ENCODE results near the gene DFFA.
"Not testable (repeated sequence)": the region's sequence is repeated elsewhere in the genome, so short reads cannot be mapped to it uniquely, and the experiment has no call there.

Gene DFFA

DNA sequence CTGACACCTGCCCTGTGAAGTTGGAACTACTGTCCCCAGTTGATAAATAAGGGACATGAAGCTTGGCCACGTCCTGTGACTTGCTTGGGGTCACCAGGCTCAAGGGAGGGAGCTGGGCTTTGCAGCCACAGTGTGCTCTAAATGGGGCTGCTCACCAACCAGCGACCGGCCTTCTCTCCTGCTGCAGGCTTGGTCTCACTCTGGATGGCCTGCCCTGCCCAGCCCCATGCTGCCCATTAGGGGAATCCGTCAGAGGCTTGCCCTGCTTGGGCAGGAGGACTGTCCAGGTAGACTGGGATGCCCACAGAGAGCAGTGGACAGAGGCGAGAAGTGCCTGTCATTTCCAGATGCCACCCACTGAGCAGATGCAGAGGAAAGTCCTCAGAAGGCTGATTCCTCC, 43.3 kb downstream of the DFFA start:
- no peak for DNase-seq (ENCODE audit: low spot score)

DNA sequence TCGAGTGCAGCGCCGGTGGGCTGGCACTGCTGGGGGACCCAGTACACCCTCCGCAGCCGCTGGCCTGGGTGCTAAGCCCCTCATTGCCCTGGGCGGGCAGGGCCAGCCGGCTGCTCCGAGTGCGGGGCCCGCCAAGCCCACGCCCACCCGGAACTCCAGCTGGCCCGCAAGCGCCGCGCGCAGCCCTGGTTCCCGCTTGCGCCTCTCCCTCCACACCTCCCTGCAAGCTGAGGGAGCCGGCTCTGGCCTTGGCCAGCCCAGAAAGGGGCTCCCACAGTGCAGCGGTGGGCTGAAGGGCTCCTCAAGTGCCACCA, 45.8 kb downstream of the DFFA start:
- DNase-seq (ENCODE audit: low spot score), result not testable (repeated sequence)

DNA sequence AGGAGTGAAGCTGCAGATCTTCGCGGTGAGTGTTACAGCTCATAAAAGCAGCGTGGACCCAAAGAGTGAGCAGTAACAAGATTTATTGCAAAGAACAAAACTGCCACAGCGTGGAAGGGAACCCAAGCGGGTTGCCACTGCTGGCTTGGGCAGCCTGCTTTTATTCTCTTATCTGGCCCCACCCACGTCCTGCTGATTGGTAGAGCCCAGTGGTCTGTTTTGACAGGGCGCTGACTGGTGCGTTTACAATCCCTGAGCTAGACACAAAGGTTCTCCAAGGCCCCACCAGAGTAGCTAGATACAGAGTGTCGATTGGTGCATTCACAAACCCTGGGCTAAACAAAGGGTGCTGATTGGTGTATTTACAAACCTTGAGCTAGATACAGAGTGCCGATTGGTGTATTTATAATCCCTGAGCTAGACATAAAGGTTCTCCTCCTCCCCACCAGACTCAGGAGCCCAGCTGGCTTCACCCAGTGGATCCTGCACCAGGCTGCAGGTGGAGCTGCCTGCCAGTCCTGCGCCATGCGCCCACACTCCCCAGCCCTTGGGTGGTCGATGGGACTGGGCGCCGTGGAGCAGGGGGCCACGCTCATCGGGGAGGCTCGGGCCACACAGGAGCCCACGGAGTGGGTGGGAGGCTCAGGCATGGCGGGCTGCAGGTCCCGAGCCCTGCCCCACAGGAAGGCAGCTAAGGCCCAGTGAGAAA, 46.3 kb downstream of the DFFA start:
- DNase-seq (ENCODE audit: low spot score), result not testable (repeated sequence)

DNA sequence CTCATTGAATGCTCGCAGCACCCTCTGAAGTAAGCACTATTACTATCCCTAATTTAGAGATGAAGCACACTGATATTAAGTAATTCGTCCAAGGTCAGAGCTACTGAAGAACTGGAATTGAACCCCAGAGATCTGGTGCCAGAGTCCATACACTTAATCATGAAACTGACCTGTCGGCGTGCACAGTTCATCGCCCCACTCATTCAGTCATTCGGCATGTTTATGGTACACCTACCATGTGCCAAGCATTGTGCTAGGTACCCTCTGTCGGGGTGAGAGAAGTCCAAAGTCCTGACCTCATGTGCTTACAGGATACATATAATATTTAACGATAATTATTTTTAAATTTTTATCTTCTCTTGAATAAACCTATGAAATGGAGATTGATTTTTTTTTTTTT, 47.7 kb downstream of the DFFA start:
- no peak for DNase-seq (ENCODE audit: low spot score)

DNA sequence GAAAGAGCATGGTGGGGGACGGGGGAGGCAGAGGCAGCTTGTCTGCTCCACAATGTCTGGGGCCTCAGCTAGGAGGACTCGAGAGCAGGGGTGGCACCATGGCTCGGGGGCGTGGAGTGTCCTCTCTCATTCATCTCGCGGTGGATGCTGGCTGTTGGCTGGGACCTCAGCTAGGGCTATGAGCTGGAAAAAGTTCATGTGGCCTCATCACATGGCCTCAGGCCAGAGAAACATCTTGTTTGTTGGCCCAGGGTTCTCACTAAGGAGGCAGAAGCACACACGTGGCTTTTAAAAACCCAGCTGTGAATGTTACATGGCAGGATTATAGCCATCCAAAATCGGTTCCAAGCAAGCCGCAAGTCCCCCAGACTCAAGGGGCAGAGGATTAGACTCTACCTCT, 48.3 kb downstream of the DFFA start:
- DNase-seq (ENCODE audit: low spot score), result no peak

DNA sequence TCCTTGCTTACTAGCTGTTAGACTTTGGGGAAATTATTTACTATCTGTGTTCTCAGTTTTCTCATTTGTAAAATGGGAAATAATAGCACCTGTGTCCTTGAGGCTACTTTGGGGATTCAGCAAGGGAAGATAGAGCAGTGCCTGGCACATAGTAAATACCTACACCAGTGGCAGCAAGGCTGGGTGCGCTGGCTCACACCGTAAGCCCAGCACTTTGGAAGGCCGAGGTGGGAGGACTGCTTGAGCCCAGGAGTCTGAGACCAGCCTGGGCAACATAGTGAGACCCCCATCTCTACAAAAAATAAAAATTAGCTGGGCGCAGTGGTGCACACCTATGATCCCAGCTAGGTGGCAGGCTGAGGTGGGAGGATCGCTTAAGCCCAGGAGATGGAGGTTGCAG, 50.7 kb downstream of the DFFA start:
- no peak for DNase-seq (ENCODE audit: low spot score)

DNA sequence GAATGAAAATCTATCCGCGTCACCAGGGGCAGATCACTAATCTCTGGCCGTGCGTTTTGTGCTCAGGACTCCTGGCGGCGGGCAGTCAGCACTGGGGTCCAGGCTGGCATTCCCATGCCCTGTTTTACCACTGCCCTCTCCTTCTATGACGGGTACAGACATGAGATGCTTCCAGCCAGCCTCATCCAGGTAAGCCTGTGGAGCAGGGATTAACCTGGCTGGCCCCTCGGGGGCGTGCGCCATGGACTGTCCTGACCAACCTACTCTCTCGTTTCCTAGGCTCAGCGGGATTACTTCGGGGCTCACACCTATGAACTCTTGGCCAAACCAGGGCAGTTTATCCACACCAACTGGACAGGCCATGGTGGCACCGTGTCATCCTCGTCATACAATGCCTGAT, 53.0 kb downstream of the DFFA start:
- DNase-seq (ENCODE audit: low spot score), result no peak

DNA sequence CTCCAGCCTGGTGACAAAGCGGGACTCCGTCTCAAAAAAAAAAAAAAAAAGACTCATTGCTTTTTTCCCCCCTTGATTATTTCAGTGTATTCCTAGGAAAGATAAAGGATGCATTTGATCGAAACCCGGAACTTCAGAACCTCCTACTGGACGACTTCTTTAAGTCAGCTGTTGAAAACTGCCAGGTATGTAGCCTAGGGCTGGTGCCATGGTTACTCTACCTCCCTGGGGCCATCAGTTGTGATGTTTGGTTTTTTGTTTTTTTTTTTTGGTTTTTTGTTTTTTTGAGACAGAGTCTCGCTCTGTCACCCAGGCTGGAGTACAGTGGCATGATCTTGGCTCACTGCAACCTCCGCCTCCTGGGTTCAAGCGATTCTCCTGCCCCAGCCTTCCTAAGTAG, 53.6 kb downstream of the DFFA start:
- not testable (repeated sequence) for DNase-seq (ENCODE audit: low spot score)

DNA sequence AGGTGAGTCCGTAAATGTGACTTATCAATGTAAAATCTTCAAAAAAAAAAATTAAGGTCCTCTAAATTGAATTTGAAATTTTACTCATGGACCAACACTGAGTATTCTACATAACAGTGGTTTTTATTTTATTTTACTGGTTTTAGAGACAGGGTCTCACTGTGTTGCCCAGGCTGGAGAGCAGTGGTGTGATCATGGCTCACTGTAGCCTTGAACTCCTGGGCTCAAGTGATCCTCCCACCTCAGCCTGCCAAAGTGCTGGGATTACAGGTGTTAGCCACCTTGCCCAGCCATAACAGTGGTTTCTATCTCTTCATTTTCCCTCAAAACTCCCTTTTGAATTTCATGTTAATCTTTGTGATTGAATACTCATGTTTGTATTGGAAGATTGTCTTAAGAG, 56.4 kb downstream of the DFFA start:
- not testable (repeated sequence) for DNase-seq (ENCODE audit: low spot score)

DNA sequence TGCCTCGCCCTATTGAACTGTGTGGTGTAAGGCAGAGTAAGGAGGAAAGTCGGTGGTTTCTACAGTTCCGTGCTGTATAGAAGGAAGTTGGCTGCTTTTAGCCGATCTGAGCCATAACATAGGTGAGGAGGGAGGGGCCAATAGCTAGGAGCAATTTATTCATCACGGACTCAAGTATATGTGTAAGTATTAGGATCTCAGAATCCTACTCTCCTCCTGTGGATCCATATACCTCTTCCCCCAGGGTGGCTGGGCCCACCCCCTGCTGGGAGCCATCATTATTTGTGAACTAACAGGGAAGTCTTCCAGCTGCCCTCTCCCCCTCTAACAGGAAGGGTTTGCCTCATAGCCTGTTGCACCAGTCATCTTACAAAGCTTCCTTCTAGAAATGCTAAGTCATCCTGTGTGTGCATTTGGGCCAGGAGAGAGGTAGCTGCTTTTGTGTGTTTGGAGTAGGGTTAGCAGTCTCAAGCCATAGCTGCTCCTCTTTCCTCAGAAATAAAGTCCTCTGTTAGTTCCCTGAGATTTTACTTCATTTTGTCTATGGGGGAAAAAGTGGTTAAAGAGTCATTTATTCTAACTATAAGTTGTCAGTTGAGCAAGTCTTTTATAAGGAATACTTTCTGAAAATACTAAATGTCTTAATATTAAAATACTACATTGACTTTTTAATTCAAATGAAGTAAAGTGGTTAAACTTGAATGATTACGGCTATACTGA, 57.0 kb downstream of the DFFA start:
- DNase-seq (ENCODE audit: low spot score), result no peak

DNA sequence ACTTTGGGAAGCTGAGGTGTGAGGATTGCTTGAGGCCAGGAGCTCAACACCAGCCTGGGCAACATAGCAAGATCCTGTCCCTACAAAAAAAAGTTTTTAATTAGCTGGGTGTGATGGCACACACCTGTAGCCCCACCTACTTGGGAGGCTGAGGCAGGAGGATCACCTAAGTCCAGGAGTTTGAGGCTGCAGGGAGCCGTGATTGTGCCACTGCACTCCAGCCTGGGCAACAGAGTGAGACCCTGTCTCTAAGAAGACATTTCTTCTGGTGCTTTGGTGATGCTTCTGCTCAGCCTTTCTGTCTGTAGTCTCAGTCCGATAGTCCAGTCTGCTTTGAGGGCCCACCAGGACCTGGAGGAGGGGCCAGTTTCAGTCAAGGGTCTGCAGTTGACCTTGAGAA, 65.1 kb downstream of the DFFA start:
- DNase-seq (ENCODE audit: low spot score), result no peak
